HEK293 (cell line): Measurements from ENCODE around the gene CAB39L.

Experiments
- CTCF ChIA-PET: fragments of 350-600 bp; formaldehyde crosslinking; extraction: SDS; loops from one replicate; lab custom pipeline; 2021; ENCODE audit warnings: antibody characterized with exemption; lab: Yijun Ruan, JAX
- POLR2A ChIA-PET: fragments of 300-600 bp; formaldehyde crosslinking; extraction: SDS; loops from one replicate; lab custom pipeline; 2020; ENCODE audit warnings: antibody characterized with exemption, inconsistent platforms; lab: Yijun Ruan, JAX
- H3K27ac ChIP-seq: fragments of 200-500 bp; sonication (Bioruptor generic); 2 replicates; pipeline ENCODE4 v1.5.1; 2014; ENCODE audit warnings: low read depth, low read length, control low read depth, inconsistent platforms; ENCODE audit errors: extremely low read depth
- H3K36me3 ChIP-seq, 2 experiments: fragments of 200-500 bp in 1 of 2; sonication (Bioruptor generic) in 1 of 2; 1 replicate in 1 of 2; 2 replicates in 1 of 2; pipeline ENCODE4 v1.5.1; 2014 to 2017; ENCODE audit warnings: inconsistent platforms in 2 of 2, low read length in 2 of 2; ENCODE audit not compliant: control insufficient read depth in 2 of 2, insufficient read depth in 1 of 2
- H3K4me1 ChIP-seq: fragments of 200-500 bp; sonication (Bioruptor generic); 2 replicates; pipeline ENCODE4 v1.5.1; 2014; ENCODE audit warnings: mild to moderate bottlenecking, low read length, inconsistent platforms; ENCODE audit not compliant: control insufficient read depth, insufficient read depth
- H3K4me3 ChIP-seq: 2 replicates; pipeline ENCODE4 v1.5.1; 2011; ENCODE audit warnings: low read depth, mild to moderate bottlenecking, control low read depth, low read length, moderate library complexity
- H3K9me3 ChIP-seq: fragments of 200-500 bp; sonication (Bioruptor generic); 2 replicates; pipeline ENCODE4 v1.5.1; 2014; ENCODE audit warnings: low read depth, low read length, inconsistent platforms; ENCODE audit not compliant: control insufficient read depth, insufficient read depth
- BCL6B ChIP-seq: fragments of 450-650 bp; formaldehyde crosslinking; IDR thresholded peaks from 2 replicates; pipeline ENCODE4 v1.5.1; 2017; ENCODE audit warnings: missing biosample characterization, missing genetic modification characterization
- KLF17 ChIP-seq: fragments of 450-650 bp; formaldehyde crosslinking; IDR thresholded peaks from 2 replicates; pipeline ENCODE4 v1.5.1; 2016; ENCODE audit warnings: missing biosample characterization, missing genetic modification characterization
- KLF9 ChIP-seq: fragments of 450-650 bp; formaldehyde crosslinking; IDR thresholded peaks from 2 replicates; pipeline ENCODE4 v1.5.1; 2016; ENCODE audit warnings: missing biosample characterization, missing genetic modification characterization, low read depth
- MZF1 ChIP-seq: fragments of 450-650 bp; formaldehyde crosslinking; IDR thresholded peaks from 2 replicates; pipeline ENCODE4 v1.5.1; 2017; ENCODE audit warnings: missing biosample characterization, missing genetic modification characterization, borderline replicate concordance
- PRDM2 ChIP-seq: fragments of 450-650 bp; formaldehyde crosslinking; IDR thresholded peaks from 2 replicates; pipeline ENCODE4 v1.5.1; 2016; ENCODE audit warnings: missing biosample characterization, missing genetic modification characterization, borderline replicate concordance
- SETDB1 ChIP-seq: IDR thresholded peaks from one replicate; pipeline ENCODE4 v1.6.1; 2017; ENCODE audit warnings: mild to moderate bottlenecking, low read length, moderate library complexity, mixed read lengths; ENCODE audit not compliant: insufficient read length
- SP2 ChIP-seq: fragments of 450-650 bp; formaldehyde crosslinking; IDR thresholded peaks from 2 replicates; pipeline ENCODE4 v1.5.1; 2016; ENCODE audit warnings: missing biosample characterization, missing genetic modification characterization
- ZBTB8A ChIP-seq: fragments of 450-650 bp; formaldehyde crosslinking; IDR thresholded peaks from 2 replicates; pipeline ENCODE4 v1.5.1; 2016; ENCODE audit warnings: missing biosample characterization, missing genetic modification characterization
- ZNF18 ChIP-seq: fragments of 450-650 bp; formaldehyde crosslinking; IDR thresholded peaks from 2 replicates; pipeline ENCODE4 v1.5.1; 2016; ENCODE audit warnings: missing biosample characterization, missing genetic modification characterization
- ZNF2 ChIP-seq: fragments of 450-650 bp; formaldehyde crosslinking; IDR thresholded peaks from 2 replicates; pipeline ENCODE4 v1.5.1; 2016; ENCODE audit warnings: missing biosample characterization, missing genetic modification characterization
- ZNF202 ChIP-seq: fragments of 450-650 bp; formaldehyde crosslinking; IDR thresholded peaks from 2 replicates; pipeline ENCODE4 v1.5.1; 2016; ENCODE audit warnings: missing biosample characterization, missing genetic modification characterization, borderline replicate concordance
- ZNF274 ChIP-seq, 2 experiments: fragments of 200-500 bp in 1 of 2; fragments of 450-650 bp in 1 of 2; sonication (Bioruptor generic) in 1 of 2; formaldehyde crosslinking in 1 of 2; IDR thresholded peaks; 2 replicates each; pipeline versions ENCODE4 v1.5.1 to v1.6.1; 2014 to 2016; ENCODE audit warnings: borderline replicate concordance in 1 of 2, inconsistent platforms in 1 of 2, low read length in 1 of 2, missing biosample characterization in 1 of 2, missing genetic modification characterization in 1 of 2
- ZNF354C ChIP-seq: fragments of 450-650 bp; formaldehyde crosslinking; IDR thresholded peaks from 2 replicates; pipeline ENCODE4 v1.5.1; 2016; ENCODE audit warnings: missing biosample characterization, missing genetic modification characterization, low read depth, borderline replicate concordance
- ZNF366 ChIP-seq: fragments of 450-650 bp; formaldehyde crosslinking; conservative IDR thresholded peaks from 2 replicates; pipeline ENCODE4 v1.5.1; 2016; ENCODE audit warnings: missing biosample characterization, missing genetic modification characterization
- ZNF391 ChIP-seq: fragments of 450-650 bp; formaldehyde crosslinking; IDR thresholded peaks from 2 replicates; pipeline ENCODE4 v1.5.1; 2016; ENCODE audit warnings: low read depth, missing biosample characterization, missing genetic modification characterization, borderline replicate concordance
- ZNF549 ChIP-seq: fragments of 450-650 bp; IDR thresholded peaks from 2 replicates; pipeline ENCODE4 v1.5.1; 2018; ENCODE audit warnings: missing biosample characterization, missing genetic modification characterization, mild to moderate bottlenecking, inconsistent platforms, moderate library complexity
- ZNF585B ChIP-seq: fragments of 450-650 bp; formaldehyde crosslinking; IDR thresholded peaks from 2 replicates; pipeline ENCODE4 v1.5.1; 2016; ENCODE audit warnings: missing biosample characterization, missing genetic modification characterization
- ZNF610 ChIP-seq: fragments of 450-650 bp; formaldehyde crosslinking; IDR thresholded peaks from 2 replicates; pipeline ENCODE4 v1.5.1; 2016; ENCODE audit warnings: missing biosample characterization, missing genetic modification characterization, borderline replicate concordance
- ZNF621 ChIP-seq: fragments of 450-650 bp; formaldehyde crosslinking; IDR thresholded peaks from 2 replicates; pipeline ENCODE4 v1.5.1; 2017; ENCODE audit warnings: missing biosample characterization, missing genetic modification characterization
- ZNF623 ChIP-seq: fragments of 450-650 bp; formaldehyde crosslinking; IDR thresholded peaks from 2 replicates; pipeline ENCODE4 v1.5.1; 2016; ENCODE audit warnings: missing biosample characterization, missing genetic modification characterization
- ZNF664 ChIP-seq: fragments of 450-650 bp; formaldehyde crosslinking; IDR thresholded peaks from 2 replicates; pipeline ENCODE4 v1.5.1; 2016; ENCODE audit warnings: missing biosample characterization, missing genetic modification characterization
- ZNF670 ChIP-seq: fragments of 450-650 bp; formaldehyde crosslinking; IDR thresholded peaks from 2 replicates; pipeline ENCODE4 v1.5.1; 2016; ENCODE audit warnings: missing biosample characterization, missing genetic modification characterization, low read depth
- ZNF707 ChIP-seq: fragments of 450-650 bp; formaldehyde crosslinking; IDR thresholded peaks from 2 replicates; pipeline ENCODE4 v1.5.1; 2016; ENCODE audit warnings: missing biosample characterization, missing genetic modification characterization

Gene CAB39L

GRCh38 chr13:49399801-49400472, 43.9 kb downstream of the CAB39L start:
- no peak overlapping the region for H3K4me3 ChIP-seq
- H3K36me3 ChIP-seq: no peaks in the 10 kb centered on the region
- ChIA-PET CTCF (no interaction called here), POLR2A (no interaction called here)
- no peak for TF ChIP-seq ZNF610 (tag by site-specific recombination)
- no peak for TF ChIP-seq ZNF202 (tag by site-specific recombination)
- TF ChIP-seq ZBTB8A: no peak
- TF ChIP-seq ZNF2 (tag by site-specific recombination): no peak
- TF ChIP-seq ZNF664: no peak
- TF ChIP-seq ZNF707: no peak
- TF ChIP-seq MZF1 (tag by site-specific recombination): no peak
- no peak for TF ChIP-seq ZNF670 (tag by site-specific recombination)
- no peak for TF ChIP-seq PRDM2 (tag by site-specific recombination)
- TF ChIP-seq ZNF366 (tag by site-specific recombination): no peak
- TF ChIP-seq ZNF391 (tag by site-specific recombination): no peak
- TF ChIP-seq ZNF274 (IDR thresholded peaks at IDR 0.05; ENCODE audit: low read length): no peak
- TF ChIP-seq ZNF274 (tag by site-specific recombination; IDR thresholded peaks at IDR 0.05; ENCODE audit: borderline replicate concordance): no peak
- TF ChIP-seq ZNF623 (tag by site-specific recombination): no peak
- TF ChIP-seq BCL6B (tag by site-specific recombination): no peak
- no peak for TF ChIP-seq SETDB1
- TF ChIP-seq ZNF585B (tag by site-specific recombination): no peak
- no peak for TF ChIP-seq SP2 (tag by site-specific recombination)
- TF ChIP-seq ZNF549 (tag by site-specific recombination): no peak
- H3K4me1 ChIP-seq: no peaks in the 10 kb centered on the region
- H3K9me3 ChIP-seq: no peaks in the 10 kb centered on the region
- no peak overlapping the region for H3K27ac ChIP-seq

GRCh38 chr13:49395878-49396380, 47.9 kb downstream of the CAB39L start:
- POLR2A ChIA-PET: no interaction called here
- Histone ChIP-seq H3K36me3 (no peaks in the 10 kb centered on the region), H3K4me1 (no peaks in the 10 kb centered on the region), H3K4me3 (no peak overlapping the region), H3K9me3 (no peaks in the 10 kb centered on the region), H3K27ac (no peak overlapping the region)
- CTCF ChIA-PET: interaction anchor here (0.6 kb wide), 1 partner anchor 38 kb away, joined by 3 read pairs; no protein-coding TSS in a partner anchor
- TF ChIP-seq ZNF18 (tag by site-specific recombination) (no peak), ZNF623 (tag by site-specific recombination) (no peak), ZNF354C (no peak), KLF9 (no peak), ZNF621 (tag by site-specific recombination) (no peak), KLF17 (tag by site-specific recombination) (no peak)
